Stimulated activated CD4-positive, alpha-beta T cell treated with anti-CD3 and anti-CD28 coated beads, Interleukin-12 subunit alpha, Interleukin-12 subunit beta, amount 100 ng/mL, for 48 hours (primary cell): ENCODE data around the gene HDAC9.

Experiments used
- DNase-seq, 3 donors: peaks; one replicate each; pipeline ENCODE4 v3.0.0-alpha.2; 2020; ENCODE audit warnings: low read depth in 2 of 3, low spot score in 1 of 3

The HDAC9 gene

DNA sequence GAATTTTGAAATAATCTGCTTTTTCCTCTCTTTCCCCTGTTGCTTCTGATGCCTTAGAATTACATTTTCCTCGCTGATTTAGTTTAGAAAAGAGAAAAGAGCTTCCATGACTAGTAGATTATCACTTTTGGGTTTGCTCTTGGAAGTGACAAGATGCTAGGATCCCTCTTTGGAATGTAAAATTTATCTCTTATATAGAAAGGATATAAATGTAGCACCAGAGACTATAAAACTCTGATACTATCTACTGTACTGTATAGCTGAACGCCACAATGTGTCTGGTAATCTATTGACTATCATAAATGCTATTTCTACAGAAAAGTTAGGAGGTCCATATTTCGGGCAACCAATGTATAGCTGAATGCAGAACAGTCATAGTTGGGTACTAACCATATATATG lies 1.1 kb upstream of the HDAC9 start:
- no peak for DNase-seq

DNA sequence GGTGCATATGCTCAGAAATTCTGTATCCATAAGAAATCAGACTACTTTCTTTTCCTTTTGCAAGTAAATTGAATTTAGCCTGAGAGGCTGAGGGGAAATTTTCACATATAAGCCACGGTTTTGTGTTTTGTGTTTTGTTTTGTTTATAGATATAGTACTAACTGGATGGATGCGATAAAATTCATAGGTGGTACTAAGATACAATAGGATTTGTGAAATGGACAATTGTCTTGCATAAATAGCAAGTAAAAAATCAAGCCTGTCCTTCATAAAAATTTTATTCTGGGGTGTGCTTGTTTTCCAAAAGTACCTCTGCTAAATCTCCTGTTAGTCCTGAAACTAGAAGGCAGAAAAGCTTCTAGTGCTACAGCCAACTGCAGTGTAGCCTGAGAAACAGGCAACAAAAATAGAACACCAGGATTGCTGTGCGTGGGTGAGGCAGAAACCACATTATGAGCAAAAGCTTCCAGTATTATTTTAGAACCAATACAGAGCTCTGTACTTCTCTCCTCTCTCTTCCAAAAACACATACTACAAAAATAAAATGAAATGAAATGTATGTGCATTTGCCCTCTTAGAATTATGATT lies 634 bp upstream of the HDAC9 start:
- DNase-seq = no peak

DNA sequence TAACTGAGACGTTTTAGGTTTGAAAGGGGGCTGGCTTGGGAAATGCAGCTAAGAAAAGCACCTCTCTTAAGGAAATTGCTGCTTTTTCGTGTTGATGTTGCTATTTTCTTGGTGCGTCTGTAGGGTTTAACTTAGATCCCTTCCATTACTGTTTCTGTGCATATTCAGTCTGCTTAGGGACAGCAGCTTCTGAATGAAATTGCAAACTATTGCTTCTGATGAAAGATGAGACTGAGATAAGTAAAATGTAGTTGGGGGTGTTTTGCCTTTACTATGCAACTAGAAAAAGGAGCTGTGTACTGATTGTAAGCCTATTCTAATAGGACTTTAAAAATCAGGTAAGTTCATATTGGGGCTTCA lies 772 bp downstream of the HDAC9 start:
- no peak for DNase-seq

DNA sequence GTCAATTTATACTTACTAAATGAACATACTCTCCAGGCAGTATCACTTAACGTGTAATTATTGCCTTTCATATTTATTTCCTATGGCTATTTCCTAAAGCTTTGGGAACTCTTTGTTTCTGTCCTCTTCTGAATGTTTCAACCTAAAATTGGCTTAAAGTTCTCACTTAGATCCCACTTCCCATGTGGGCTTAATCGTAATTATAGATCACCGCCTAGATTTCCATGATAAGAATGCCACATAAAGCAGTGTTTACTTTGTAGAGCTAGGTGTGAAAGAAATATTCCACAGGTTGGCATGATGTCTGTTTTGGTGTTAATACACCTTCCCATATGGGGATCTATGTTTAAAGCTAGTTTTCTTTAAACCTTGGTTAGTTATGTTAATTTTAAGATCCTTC lies 1.5 kb downstream of the HDAC9 start:
- no peak for DNase-seq

DNA sequence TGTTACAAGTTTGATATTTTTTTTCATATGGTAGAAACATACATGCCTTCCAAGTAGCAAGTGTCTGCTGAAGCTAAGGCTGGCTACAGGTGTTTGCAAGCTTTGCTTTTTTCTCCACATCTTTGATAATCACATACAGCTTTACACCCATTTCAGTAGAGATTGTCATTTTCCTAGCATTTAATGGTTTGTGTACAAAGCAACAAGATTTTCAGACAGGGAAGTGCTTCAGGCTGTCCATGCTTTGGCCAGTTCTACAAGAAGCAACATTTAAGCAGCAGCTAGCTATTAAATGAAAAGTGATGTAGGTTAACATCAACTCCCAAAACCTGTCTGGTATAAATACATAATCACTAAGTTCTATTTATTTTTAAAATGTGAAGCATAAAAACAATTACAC lies 2.3 kb downstream of the HDAC9 start:
- DNase-seq = no peak

DNA sequence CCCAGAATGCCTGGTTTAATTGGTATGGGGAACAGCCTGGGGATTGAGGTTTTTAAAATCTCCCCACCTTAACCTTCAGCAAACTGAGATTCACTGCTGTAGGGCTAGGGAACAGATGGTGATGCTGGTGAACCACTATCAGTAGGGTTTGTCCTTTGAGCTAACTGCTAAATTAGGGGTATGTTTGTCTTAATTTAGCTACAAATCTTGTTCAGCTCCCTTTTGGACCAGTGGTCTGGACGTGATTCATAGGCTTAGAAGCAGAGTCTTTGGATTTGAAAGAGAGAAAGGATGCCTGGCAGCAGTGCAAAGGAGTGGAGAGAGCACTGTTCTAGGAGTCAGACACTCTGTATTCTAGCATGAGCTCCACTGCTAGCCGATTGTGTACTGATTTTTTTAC lies 2.8 kb downstream of the HDAC9 start:
- no peak for DNase-seq

DNA sequence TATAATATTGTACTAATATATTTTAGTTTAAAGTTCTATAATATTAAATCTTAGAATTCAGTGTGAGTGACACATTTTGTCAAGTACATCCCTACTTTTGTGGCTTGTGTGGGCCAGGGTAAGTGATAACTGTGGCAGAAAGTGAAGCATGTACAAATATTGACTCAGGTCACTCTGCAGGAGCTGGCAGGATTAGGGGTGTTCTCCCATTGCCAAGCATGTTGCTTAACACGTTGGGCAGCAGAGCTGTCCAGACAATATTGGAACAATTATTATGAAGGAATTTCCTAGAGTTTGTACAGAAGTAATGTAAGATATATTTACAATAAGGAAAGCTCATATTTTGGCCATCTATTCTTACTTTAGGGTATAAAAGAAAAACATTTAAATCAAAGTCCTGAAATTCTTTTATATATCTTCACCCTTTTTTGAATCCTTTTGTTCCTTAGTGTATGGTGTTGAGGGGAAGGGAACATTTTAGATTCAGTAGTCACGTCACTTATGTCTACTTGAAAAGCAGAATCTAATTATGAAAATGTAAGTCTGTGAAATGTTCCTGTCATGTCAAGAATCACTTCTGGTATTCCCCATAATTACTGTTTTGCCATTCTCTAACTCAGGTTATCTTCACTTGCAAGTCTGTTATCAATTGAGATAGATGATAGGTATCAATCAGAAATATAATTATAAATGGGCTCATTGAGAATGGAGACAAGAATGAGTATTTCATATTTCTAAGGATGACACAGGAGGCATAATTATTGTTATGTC lies 4.0 kb downstream of the HDAC9 start:
- DNase-seq = no peak

DNA sequence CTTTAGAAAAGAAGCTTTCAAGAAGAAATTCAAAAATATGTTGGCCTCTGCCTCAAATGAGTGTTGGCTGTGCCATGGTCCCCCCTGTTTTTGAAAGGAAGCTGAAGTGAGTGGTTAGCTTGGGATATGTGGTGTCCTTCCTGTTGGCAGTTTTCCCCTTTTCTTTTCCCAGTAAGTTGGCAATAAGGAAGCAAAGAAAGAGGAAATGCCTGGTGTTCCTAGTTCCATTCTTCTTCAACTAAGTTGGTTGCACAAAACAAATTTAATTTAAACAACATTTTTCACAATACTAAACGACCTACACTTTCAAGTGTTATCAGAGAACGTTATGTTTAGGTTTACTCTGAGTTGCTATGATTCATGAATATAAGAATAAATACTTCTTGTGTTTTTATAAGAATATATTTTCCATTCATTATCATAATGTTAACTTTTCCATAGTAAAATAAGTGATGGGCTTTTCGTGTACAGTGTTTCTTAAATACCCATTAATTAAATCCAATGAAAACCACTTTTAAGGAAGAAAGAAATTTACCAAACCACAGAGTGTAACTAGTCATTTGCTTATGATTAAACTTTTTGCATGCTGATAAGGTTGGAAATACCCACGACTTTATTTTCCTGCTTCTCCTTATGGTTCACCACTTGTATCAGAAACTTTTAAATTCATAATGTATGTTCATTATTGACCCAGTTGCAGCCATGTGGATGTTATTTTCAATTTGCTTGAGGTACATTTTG lies 7.7 kb downstream of the HDAC9 start:
- DNase-seq = no peak

DNA sequence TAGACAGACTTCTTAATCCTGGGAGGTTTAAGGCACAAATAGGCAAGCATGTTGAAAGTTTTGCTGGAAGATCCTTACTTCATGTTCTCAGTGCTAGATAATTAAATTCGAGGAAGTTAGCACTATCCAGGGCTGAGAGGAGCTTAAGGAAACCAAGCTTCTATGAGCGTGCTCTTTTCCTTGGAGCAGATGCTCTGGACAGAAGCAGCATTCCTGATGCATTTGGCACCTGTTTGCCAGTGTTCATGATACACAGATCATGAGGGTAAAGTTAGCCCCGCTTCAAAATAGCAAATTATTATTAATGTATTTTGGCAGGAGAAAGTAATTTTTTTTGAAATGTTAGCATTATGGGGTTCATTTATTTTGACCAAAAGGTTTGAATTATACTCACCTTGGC lies 9.4 kb downstream of the HDAC9 start:
- no peak for DNase-seq

DNA sequence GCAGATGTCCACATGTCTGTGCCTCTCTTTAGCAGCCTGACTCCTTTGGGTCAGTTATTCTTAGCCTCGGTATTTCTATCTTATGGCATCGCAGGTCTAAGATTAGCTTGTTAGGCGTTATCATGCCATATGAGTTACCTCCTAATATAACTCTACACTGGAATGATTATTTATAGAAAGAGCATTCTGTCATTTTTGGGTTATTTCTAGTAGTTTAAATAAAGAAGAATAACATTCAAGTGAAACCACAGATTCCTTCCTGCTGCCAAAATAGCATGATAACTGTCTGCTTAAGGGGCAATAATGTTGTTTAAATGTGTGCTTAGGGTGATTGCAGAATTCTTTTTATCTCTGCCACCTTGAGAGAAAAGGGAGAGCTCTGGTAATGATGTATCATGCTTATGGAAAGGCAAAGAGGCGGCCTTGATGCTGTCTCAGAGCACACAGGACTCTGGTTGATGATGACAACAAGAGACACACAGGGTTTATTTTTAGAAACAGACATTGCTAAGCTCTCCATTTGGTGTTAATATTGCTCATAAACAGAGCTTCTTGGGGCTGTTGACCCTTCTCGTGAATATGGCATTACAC lies 10.4 kb downstream of the HDAC9 start:
- no peak for DNase-seq

DNA sequence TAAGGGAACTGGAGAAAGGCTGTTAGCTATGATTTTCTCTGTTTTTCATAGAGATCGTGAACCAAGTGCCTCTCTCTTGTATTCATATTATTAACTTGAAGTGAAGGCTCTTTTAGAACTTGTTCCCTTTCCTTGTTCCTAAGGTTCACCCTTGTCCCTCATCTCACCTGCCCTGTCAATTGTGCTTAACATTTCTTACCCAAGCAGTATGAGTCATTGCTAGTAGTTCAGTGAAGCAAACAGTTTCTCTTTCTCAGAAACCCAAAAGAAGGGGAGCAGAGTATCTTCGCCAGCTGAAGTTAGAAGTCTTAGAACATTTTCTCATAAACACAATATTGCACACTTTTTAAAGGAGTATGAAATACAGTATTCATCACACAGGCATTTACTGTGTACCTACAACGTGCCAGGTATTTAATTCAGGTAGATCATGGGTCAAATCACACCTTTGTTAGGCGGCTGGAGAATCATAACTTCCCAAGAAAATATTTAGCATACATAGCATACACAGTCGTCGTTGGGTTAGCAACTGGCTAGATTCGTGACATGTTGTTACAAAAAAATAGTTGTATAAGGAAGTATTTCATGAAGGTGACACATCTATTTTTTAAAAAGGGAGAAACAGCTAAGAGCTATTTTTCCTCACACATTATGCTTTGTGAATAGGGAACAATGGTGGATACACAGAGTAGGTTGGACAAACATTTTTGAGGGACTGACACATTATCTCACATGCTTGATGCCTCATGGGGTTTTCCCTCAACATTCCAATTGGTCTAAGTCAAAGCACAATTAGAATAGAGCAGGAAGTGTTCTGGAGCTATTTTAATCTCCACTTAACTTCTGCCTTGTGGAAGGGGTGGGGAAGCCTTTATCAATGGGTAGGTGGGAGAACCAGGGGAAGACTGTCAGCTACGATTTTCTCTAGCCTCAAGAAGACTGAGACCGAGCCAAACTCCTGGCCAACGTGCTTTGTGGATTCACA lies 13.2 kb downstream of the HDAC9 start:
- no peak for DNase-seq

DNA sequence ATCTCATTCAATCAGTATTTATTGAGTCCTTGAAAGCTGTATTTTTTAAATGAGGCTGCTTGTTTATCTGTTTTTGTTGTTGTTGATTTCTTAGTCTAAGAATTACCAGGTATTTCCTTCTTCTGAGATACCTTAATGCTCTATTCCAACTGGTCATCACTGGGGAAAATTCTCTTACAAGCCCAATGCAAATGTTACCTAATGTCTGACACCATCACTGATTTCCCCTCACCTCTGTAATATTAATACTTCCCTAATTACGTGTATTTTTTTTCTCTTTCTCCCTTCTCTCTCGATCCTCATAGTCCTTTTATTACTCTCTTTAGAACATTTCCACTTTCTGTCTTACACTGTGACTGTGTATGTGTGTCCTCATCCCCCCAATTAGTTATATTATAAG lies 13.9 kb downstream of the HDAC9 start:
- DNase-seq = no peak

DNA sequence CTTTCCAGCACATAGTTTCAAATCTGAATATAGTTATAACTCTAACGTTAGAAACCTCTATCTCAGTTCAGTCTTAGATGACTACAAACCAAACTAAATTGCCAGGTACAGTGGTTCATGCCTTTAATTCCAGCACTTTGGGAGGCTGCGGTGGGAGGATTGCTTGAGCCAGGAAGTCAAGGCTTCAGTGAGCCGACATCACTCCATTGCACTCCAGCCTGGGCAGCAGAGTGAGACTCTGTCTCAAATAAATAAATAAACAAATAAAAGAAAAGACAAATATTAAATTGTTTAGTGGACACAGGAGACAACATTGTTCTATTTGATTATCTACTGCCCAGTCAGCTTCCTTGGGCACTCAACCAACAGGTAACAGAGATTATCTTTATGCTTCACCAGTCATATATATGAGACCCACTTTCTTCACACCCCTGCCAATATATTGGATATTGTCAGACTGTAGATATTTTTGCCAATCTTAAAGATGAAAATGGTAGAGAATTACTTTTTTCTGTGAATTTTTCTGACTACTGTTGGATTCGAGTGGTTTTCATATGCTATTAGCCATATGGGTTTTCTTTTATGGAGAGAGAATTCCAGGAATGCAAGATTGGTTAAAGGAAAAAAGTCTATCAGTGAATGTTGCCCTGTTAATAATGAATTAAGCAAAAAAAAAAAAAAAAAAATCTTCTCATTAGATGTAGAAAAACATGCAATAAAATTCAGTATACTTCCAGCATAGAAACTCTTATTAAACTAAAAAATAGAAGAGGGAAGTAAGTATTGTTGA lies 16.0 kb downstream of the HDAC9 start:
- no peak for DNase-seq

DNA sequence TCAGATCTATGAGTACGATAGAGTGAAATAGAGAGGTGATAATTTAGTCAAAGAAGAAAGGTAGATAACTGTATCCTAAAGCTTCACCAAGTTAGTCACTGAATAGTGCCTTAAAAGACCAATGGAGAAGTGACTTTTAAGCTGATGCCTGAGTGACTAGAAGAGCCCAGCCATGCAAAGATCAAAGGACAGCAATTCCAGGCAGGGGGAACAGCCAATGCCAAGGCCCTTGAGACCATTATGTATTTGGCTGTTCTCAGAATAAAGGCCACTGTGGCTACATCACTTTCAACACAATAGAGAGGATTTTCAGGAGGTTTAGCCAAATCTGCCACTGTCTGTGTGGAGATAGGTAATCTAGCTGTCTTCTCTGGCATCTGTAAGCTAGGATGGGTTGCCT lies 17.8 kb downstream of the HDAC9 start:
- DNase-seq = no peak

DNA sequence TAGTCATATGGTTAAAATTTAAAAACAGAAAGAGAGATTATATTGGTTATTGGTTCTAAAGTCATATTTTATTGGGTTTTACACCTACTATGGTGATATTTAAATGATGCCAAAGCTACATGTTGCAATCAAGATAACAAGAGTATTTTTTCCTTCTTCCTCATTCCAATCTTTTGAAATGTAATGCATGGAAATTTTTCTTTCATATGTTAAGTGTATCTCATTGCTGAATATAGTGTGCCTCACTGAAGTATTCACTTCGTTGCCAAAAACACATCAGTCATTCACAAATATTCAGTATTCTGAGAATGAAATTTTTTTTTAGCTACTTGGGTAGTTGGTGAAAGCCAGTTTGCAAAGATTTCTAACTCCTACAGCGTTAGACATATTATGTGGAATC lies 19.5 kb downstream of the HDAC9 start:
- DNase-seq = no peak

DNA sequence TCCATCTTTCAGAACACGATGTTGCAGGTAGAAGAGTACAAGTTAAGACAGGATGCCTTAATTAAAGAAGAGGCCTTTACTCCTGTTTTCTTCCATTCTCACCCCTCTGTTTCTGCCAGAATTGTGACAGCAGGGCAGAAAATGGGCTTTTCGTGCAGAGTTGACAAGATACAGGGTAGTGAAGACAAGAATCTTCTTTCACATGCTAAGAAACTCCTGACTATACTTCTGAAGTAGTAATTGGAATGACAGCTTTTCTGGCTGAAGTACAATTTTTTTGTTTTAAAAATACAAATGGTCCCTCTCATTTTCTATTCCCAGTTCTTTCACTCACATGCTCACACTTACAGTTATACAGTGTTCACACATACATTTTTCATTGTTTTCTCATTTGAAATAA lies 22.1 kb downstream of the HDAC9 start:
- DNase-seq = no peak

DNA sequence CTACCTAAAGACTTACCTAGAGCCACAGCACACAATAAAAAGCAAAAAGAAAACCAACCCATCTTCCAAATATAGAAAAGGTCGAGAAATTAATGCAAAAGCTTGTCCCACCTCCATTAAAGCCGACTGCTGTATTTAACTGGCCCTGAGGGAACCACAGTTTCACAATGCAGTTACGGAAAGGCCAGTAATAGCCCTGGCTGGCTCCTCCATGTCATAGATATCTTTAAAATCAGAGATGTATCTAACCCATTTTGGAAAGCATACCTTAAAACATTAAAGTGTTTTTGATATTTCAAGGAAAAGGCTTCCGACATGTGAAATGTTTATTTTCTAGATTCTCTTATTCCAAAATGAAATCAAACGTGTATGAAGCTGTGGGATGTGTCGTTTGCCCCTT lies 23.0 kb downstream of the HDAC9 start:
- DNase-seq = no peak

DNA sequence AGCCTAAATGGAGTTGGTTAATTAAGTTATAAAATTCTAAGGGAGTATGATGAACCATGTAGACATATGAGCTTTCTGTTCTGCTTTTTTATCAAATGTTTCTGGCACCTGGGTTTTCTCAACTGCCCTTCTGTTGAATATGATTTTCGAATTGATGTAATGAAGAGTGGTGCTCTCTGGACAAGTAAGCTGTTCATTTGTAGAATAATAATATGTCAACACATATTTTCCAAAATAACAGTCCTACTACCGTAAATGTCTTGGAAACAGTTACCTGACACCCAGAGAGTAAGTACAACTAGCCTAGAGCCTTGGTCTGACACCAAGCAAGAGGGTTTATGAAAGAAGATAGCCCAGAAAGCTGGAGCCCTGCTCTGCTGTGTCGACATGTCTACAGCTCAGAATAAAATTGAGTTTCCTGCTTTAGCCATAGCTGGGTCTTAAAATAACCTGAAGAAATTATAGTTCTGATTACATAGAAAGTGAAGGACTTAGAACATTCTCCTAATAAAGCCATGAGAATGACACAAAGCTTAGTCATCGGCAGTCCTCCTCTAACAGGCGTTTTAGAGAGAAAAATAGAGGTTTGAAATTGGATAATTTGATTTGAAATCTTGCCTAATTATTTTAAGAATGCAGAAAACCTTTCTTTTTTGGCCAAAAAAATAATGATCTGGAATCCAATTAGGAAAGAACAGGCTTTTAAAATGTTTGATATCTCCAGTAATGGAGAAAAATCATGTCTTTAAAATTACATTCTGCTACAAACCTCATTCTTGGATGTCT lies 25.1 kb downstream of the HDAC9 start:
- DNase-seq = no peak

DNA sequence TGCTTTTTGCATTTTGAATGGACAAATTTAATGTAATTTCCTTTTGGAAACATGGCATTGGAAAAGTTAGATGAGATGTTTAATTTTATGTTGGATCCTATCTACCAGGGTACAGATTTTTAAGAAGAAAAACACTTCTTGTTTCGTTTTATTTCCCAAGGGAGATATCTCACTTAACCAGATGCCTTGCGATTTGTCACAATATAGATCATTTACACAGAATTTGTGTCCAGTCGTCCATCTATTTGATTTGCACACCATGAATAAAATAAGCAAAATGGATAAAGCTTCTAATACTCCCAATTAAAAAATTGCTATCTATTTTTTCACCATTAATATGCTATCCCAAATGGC lies 25.7 kb downstream of the HDAC9 start:
- DNase-seq = no peak
